DND-41 (cell line): ENCODE measurements around the gene CYFIP2.

Source experiments
- EZH2 ChIP-seq: IDR thresholded peaks from 3 replicates; pipeline ENCODE4 v1.6.1; 2012; ENCODE audit warnings: borderline replicate concordance, low read depth, mild to moderate bottlenecking, moderate library complexity, low read length, inconsistent platforms; ENCODE audit not compliant: severe bottlenecking
- TF ChIP-seq, protein P1 (sequence below): IDR thresholded peaks from 2 replicates; pipeline ENCODE4 v1.5.1; 2012; ENCODE audit warnings: borderline replicate concordance, low read length, moderate library complexity, mild to moderate bottlenecking; ENCODE audit not compliant: poor library complexity, severe bottlenecking; ENCODE audit errors: extremely low read depth

GRCh38 chr5:157303667-157304327 lies 37.9 kb downstream of the CYFIP2 start:
- TF ChIP-seq, protein P1, sequence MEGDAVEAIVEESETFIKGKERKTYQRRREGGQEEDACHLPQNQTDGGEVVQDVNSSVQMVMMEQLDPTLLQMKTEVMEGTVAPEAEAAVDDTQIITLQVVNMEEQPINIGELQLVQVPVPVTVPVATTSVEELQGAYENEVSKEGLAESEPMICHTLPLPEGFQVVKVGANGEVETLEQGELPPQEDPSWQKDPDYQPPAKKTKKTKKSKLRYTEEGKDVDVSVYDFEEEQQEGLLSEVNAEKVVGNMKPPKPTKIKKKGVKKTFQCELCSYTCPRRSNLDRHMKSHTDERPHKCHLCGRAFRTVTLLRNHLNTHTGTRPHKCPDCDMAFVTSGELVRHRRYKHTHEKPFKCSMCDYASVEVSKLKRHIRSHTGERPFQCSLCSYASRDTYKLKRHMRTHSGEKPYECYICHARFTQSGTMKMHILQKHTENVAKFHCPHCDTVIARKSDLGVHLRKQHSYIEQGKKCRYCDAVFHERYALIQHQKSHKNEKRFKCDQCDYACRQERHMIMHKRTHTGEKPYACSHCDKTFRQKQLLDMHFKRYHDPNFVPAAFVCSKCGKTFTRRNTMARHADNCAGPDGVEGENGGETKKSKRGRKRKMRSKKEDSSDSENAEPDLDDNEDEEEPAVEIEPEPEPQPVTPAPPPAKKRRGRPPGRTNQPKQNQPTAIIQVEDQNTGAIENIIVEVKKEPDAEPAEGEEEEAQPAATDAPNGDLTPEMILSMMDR: peak; percentile 47
- no peak for TF ChIP-seq EZH2
